GM12878 (cell line): ENCODE measurements around the gene P2RX6. TPM values are rescaled to one million over a fixed set of nuclear protein-coding genes. Genes with fewer than 3 reads are reported as not detected.

ENCODE experiments used
- ATAC-seq: fragments of 200-7000 bp; cut with Tn5 transposase; 3 replicates; pipeline ENCODE4 v1.9.1; 2020; ENCODE audit warnings: mild to moderate bottlenecking, moderate library complexity
- BruUV-seq: library from RNA; stranded (reverse); fragments of 400-500 nt; replicated peaks from 2 replicates; lab custom pipeline; 2021; lab: Mats Ljungman, UMichigan
- CTCF ChIA-PET: fragments of 300-600 bp; sonication (Branson Sonifier 250); formaldehyde crosslinking; extraction: SDS; loops from one replicate; lab custom pipeline; 2021; ENCODE audit warnings: inconsistent platforms; lab: Yijun Ruan, JAX
- POLR2A ChIA-PET: fragments of 350-600 bp; formaldehyde crosslinking; extraction: SDS; loops from one replicate; lab custom pipeline; 2021; ENCODE audit warnings: inconsistent platforms; lab: Charles Lee
- RAD21 ChIA-PET: fragments of 300-600 bp; sonication (Branson Sonifier 250); formaldehyde crosslinking; loops from one replicate; lab custom pipeline; 2023; ENCODE audit warnings: antibody characterized with exemption; ENCODE audit not compliant: unreplicated experiment; lab: Charles Lee
- SMC1A ChIA-PET: fragments of 300-600 bp; sonication (Branson Sonifier 250); formaldehyde crosslinking; loops from one replicate; lab custom pipeline; 2023; ENCODE audit not compliant: unreplicated experiment, uncharacterized antibody; lab: Charles Lee
- DNase-seq: peaks from one replicate; pipeline ENCODE4 v3.0.0-alpha.2; 2011; ENCODE audit warnings: low read depth, low spot score
- FAIRE-seq: peaks from 3 replicates; lab custom pipeline; 2011; peaks lifted over from hg19 to GRCh38; lab: Jason Lieb, UNC
- H2AFZ ChIP-seq: 2 replicates; pipeline ENCODE4 v1.6.0; 2011; ENCODE audit warnings: low read depth, low read length, control low read depth; ENCODE audit not compliant: control insufficient read depth
- H3K27ac ChIP-seq: 2 replicates; pipeline ENCODE4 v1.5.1; 2011; ENCODE audit warnings: control low read depth; ENCODE audit not compliant: control insufficient read depth, insufficient read depth
- H3K27me3 ChIP-seq, 2 experiments: replicated peaks in 1 of 2; 2 replicates each; pipeline versions ENCODE4 v1.6.0 to v1.6.1; 2011; ENCODE audit warnings: low read length in 1 of 2; ENCODE audit not compliant: control insufficient read depth in 2 of 2, insufficient read depth in 2 of 2
- H3K36me3 ChIP-seq, 2 experiments: 2 replicates each; pipeline ENCODE4 v1.5.1; 2011; ENCODE audit warnings: low read length in 1 of 2; ENCODE audit not compliant: control insufficient read depth in 2 of 2, insufficient read depth in 2 of 2
- H3K4me1 ChIP-seq: 2 replicates; pipeline ENCODE4 v1.6.1; 2011; ENCODE audit warnings: mild to moderate bottlenecking, low read length, moderate library complexity, mixed read lengths; ENCODE audit not compliant: control insufficient read depth, insufficient read depth
- H3K4me2 ChIP-seq: 2 replicates; pipeline ENCODE4 v1.6.0; 2011; ENCODE audit warnings: control low read depth; ENCODE audit not compliant: control insufficient read depth, insufficient read depth
- H3K4me3 ChIP-seq: fragments of 200-600 bp; sonication (generic); 2 replicates; pipeline ENCODE4 v1.5.1; 2016
- H3K79me2 ChIP-seq: 2 replicates; pipeline ENCODE4 v1.6.0; 2011; ENCODE audit warnings: low read length; ENCODE audit not compliant: control insufficient read depth, insufficient read depth
- H3K9ac ChIP-seq: 2 replicates; pipeline ENCODE4 v1.8.0; 2011; ENCODE audit warnings: low read length, control low read depth, mixed read lengths; ENCODE audit not compliant: control insufficient read depth, insufficient read depth
- H3K9me3 ChIP-seq: replicated peaks from 3 replicates; pipeline ENCODE4 v1.5.1; 2011; ENCODE audit warnings: mild to moderate bottlenecking, low read length; ENCODE audit not compliant: control insufficient read depth, insufficient read depth
- H4K20me1 ChIP-seq: 2 replicates; pipeline ENCODE4 v1.6.0; 2011; ENCODE audit not compliant: control insufficient read depth, insufficient read depth
- ATF2 ChIP-seq: IDR thresholded peaks from 2 replicates; pipeline ENCODE4 v1.6.1; 2012; ENCODE audit warnings: low read length, inconsistent platforms
- CBFB ChIP-seq: IDR thresholded peaks from 2 replicates; pipeline ENCODE4 v1.6.1; 2016; ENCODE audit warnings: antibody characterized with exemption, low read depth
- CREM ChIP-seq: IDR thresholded peaks from 2 replicates; pipeline ENCODE4 v1.6.1; 2014; ENCODE audit warnings: antibody characterized with exemption, low read depth
- MXI1 ChIP-seq: fragments of 150-350 bp; IDR thresholded peaks from 2 replicates; pipeline ENCODE4 v1.6.1; 2011; ENCODE audit warnings: low read depth, mild to moderate bottlenecking, inconsistent platforms, low read length, improper control_type of control experiment
- NR2C1 ChIP-seq: fragments of 450-650 bp; IDR thresholded peaks from 2 replicates; pipeline ENCODE4 v1.6.1; 2017; ENCODE audit warnings: antibody characterized with exemption, mild to moderate bottlenecking, moderate library complexity
- NRF1 ChIP-seq: conservative IDR thresholded peaks from 2 replicates; pipeline ENCODE4 v1.6.1; 2011; ENCODE audit warnings: mild to moderate bottlenecking, low read depth, low read length, improper control_type of control experiment
- PAX5 ChIP-seq: IDR thresholded peaks from 2 replicates; pipeline ENCODE4 v1.6.1; 2011; ENCODE audit warnings: low read depth, low read length, borderline replicate concordance
- RB1 ChIP-seq: fragments of 450-650 bp; formaldehyde crosslinking; IDR thresholded peaks from 2 replicates; pipeline ENCODE4 v1.6.1; 2017; ENCODE audit warnings: mild to moderate bottlenecking, borderline replicate concordance
- SIX5 ChIP-seq: IDR thresholded peaks from 2 replicates; pipeline ENCODE4 v1.6.1; 2011; ENCODE audit warnings: mild to moderate bottlenecking, low read depth, low read length, moderate library complexity; ENCODE audit not compliant: severe bottlenecking
- SPI1 ChIP-seq: IDR thresholded peaks from 2 replicates; pipeline ENCODE4 v1.6.1; 2011; ENCODE audit warnings: low read depth, mild to moderate bottlenecking, low read length, moderate library complexity, borderline replicate concordance; ENCODE audit not compliant: insufficient read depth
- SREBF2 ChIP-seq: IDR thresholded peaks from 2 replicates; pipeline ENCODE4 v1.6.1; 2012; ENCODE audit warnings: mild to moderate bottlenecking, low read length
- ZNF274 ChIP-seq: IDR thresholded peaks from one replicate; pipeline ENCODE4 v1.8.0; 2011; ENCODE audit not compliant: insufficient read length, insufficient read depth
- WGBS: methylation state at CpG from one replicate; pipeline ENCODE4 v1.1.6; 2016; ENCODE audit warnings: low lambda C conversion rate; ENCODE audit not compliant: insufficient replicate concordance, insufficient coverage; ENCODE audit errors: missing lambda C conversion rate; 5-methylcytosine and 5-hydroxymethylcytosine counted together
- in situ Hi-C: fragments of 300-500 bp; cut with MboI; formaldehyde crosslinking; loops from 9 replicates; pipeline ENCODE4 v1.14.3; 2018; ENCODE audit warnings: mixed read lengths
- intact Hi-C: fragments of 100-400 bp; cut with micrococcal nuclease; formaldehyde crosslinking; loops from one replicate; pipeline ENCODE4 v1.14.2; 2022; ENCODE audit not compliant: unreplicated experiment
- polyA plus RNA-seq, 11 experiments: library from polyadenylated mRNA; depleted of rRNA in 4 of 11; unstranded in 6 of 11; stranded (reverse) in 5 of 11; fragments of >200 nt; fragmentation: Nextera tagmentation in 4 of 11; fragmentation: Illumina TruSeq in 1 of 11; extraction: Ambion mirVana in 4 of 11; extraction: Trizol in 1 of 11; gene quantifications; 1 replicate in 1 of 11; 2 replicates in 10 of 11; pipeline versions ENCODE4 v1.2.1 to v1.2.3, GENCODE V29; 2011 to 2016; ENCODE audit warnings: inconsistent platforms in 2 of 11, missing spikeins in 2 of 11, low read depth in 1 of 11
- total RNA-seq, 4 experiments: library from RNA; depleted of rRNA in 3 of 4; stranded (reverse); fragments of >200 nt in 3 of 4; fragmentation: Illumina TruSeq in 1 of 4; extraction: Trizol in 1 of 4; gene quantifications; 2 replicates each; pipeline versions ENCODE4 v1.2.1 to v1.2.3, GENCODE V29; 2013 to 2021
- TF ChIP-seq, protein P1 (sequence below): IDR thresholded peaks from 2 replicates; pipeline ENCODE4 v1.6.1; 2011; ENCODE audit warnings: low read depth, mild to moderate bottlenecking, low read length, moderate library complexity, borderline replicate concordance; ENCODE audit errors: extremely low read depth

P2RX6 gene
- total and polyA plus RNA-seq, 10 of the 15 experiments (the other 5 are each of a cell fraction or from before 2014, with no cell fraction given) = 0.03 to 0.21 (median 0.07) TPM; not detected in 5

- intact Hi-C loops (no loop called here), in situ Hi-C loops (no loop called here)
- no peak overlapping the region for H3K4me3 ChIP-seq
- H4K20me1 ChIP-seq = no peaks in the 10 kb centered on the region
- SMC1A ChIA-PET = no interaction called here
- peaks cover 17% of the 10 kb centered on the region for H3K4me1 ChIP-seq
- no peaks in the 10 kb centered on the region for H3K79me2 ChIP-seq
- DNase-seq = no peak
- H3K27me3 ChIP-seq = no peaks in the 10 kb centered on the region; a peak in 2 of 4 replicates
- no peaks in the 10 kb centered on the region for H3K36me3 ChIP-seq
- no TSS peak for BruUV-seq
- 0% methylated on average over 4 of the region's 4 CpGs for WGBS
- ATAC-seq = no peak
- CTCF ChIA-PET = no interaction called here
- H3K4me2 ChIP-seq = no peak overlapping the region
- no peak overlapping the region for H3K9ac ChIP-seq
- TF ChIP-seq ATF2 (no peak), PAX5 (no peak), SIX5 (no peak), MXI1 (no peak), NRF1 (no peak), RB1 (no peak), CBFB (no peak)
- POLR2A ChIA-PET = no interaction called here
- no peaks in the 10 kb centered on the region for H3K9me3 ChIP-seq
- H2AFZ ChIP-seq = peak overlapping the region; percentile 37
- FAIRE-seq = no peak
- RAD21 ChIA-PET = no interaction called here
- no peak overlapping the region for H3K27ac ChIP-seq
Measured at GRCh38 chr22:21055564-21055834, 40.5 kb downstream of the P2RX6 start.

GRCh38 chr22:21055880-21056319 is 40.9 kb downstream of the P2RX6 start:
- Histone ChIP-seq H3K36me3 (no peaks in the 10 kb centered on the region), H3K79me2 (no peaks in the 10 kb centered on the region), H3K27ac (no peak overlapping the region), H3K4me2 (no peak overlapping the region), H3K9ac (no peak overlapping the region), H3K9me3 (no peaks in the 10 kb centered on the region), H2AFZ (peak overlapping the region; percentile 37), H3K4me3 (no peak overlapping the region), H4K20me1 (no peaks in the 10 kb centered on the region), H3K4me1 (peaks cover 17% of the 10 kb centered on the region), H3K27me3 (no peaks in the 10 kb centered on the region; a peak in 2 of 4 replicates)
- in situ Hi-C loops = no loop called here
- ChIA-PET CTCF (no interaction called here), RAD21 (no interaction called here), POLR2A (no interaction called here), SMC1A (no interaction called here)
- FAIRE-seq = no peak
- DNase-seq = no peak
- intact Hi-C loops = no loop called here
- BruUV-seq = no TSS peak
- 34% methylated on average over 7 of the region's 7 CpGs for WGBS
- TF ChIP-seq CREM (no peak), SREBF2 (no peak), SPI1 (peak; percentile 48; the same call in 1 of the 2 replicates), ZNF274 (no peak), NR2C1 (no peak)
- TF ChIP-seq, protein P1, sequence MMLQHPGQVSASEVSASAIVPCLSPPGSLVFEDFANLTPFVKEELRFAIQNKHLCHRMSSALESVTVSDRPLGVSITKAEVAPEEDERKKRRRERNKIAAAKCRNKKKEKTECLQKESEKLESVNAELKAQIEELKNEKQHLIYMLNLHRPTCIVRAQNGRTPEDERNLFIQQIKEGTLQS = no peak
- no peak for ATAC-seq
